Osteocyte (in vitro differentiated cells): ENCODE data around the gene SIM1. TPM values are rescaled to one million over a fixed set of nuclear protein-coding genes. Genes with fewer than 3 reads are reported as not detected.

Experiments
- DNase-seq: peaks from one replicate; pipeline ENCODE4 v3.0.0; 2021; ENCODE audit warnings: mixed read lengths; ENCODE audit not compliant: unreplicated experiment; ENCODE audit errors: extremely low spot score
- H3K27ac Mint-ChIP-seq: one replicate; pipeline ENCODE4 v1.8.0; 2021; ENCODE audit warnings: mild to moderate bottlenecking, mixed read lengths; ENCODE audit not compliant: unreplicated experiment
- H3K27me3 Mint-ChIP-seq: one replicate; pipeline ENCODE4 v1.8.0; 2021; ENCODE audit warnings: mixed read lengths; ENCODE audit not compliant: unreplicated experiment
- H3K36me3 Mint-ChIP-seq: one replicate; pipeline ENCODE4 v1.8.0; 2021; ENCODE audit warnings: mixed read lengths; ENCODE audit not compliant: unreplicated experiment
- H3K4me1 Mint-ChIP-seq: one replicate; pipeline ENCODE4 v1.8.0; 2021; ENCODE audit warnings: mixed read lengths; ENCODE audit not compliant: unreplicated experiment
- H3K4me3 Mint-ChIP-seq: one replicate; pipeline ENCODE4 v1.8.0; 2021; ENCODE audit warnings: mild to moderate bottlenecking, moderate library complexity, mixed read lengths; ENCODE audit not compliant: unreplicated experiment
- H3K9me3 Mint-ChIP-seq: one replicate; pipeline ENCODE4 v1.8.0; 2021; ENCODE audit warnings: mixed read lengths; ENCODE audit not compliant: unreplicated experiment
- total RNA-seq: library from RNA; stranded (reverse); gene quantifications from 2 replicates; pipeline ENCODE4 v1.2.1, GENCODE V29; 2021
- TF ChIP-seq, protein P1 (sequence below): fragments of 200-600 bp; sonication (generic); IDR thresholded peaks from 2 replicates; pipeline ENCODE4 v1.5.0; 2021; ENCODE audit warnings: antibody characterized with exemption, mild to moderate bottlenecking, moderate library complexity

The SIM1 gene
- total RNA-seq, 1 donor from 2014 or later, result 2.6 TPM

GRCh38 chr6:100339574-100340255, 125.0 kb downstream of the SIM1 start:
- H3K36me3 Mint-ChIP-seq, result peaks cover 10% of the 10 kb centered on the region
- H3K9me3 Mint-ChIP-seq, result peaks cover 10% of the 10 kb centered on the region
- no peak overlapping the region for H3K27ac Mint-ChIP-seq
- TF ChIP-seq, protein P1, sequence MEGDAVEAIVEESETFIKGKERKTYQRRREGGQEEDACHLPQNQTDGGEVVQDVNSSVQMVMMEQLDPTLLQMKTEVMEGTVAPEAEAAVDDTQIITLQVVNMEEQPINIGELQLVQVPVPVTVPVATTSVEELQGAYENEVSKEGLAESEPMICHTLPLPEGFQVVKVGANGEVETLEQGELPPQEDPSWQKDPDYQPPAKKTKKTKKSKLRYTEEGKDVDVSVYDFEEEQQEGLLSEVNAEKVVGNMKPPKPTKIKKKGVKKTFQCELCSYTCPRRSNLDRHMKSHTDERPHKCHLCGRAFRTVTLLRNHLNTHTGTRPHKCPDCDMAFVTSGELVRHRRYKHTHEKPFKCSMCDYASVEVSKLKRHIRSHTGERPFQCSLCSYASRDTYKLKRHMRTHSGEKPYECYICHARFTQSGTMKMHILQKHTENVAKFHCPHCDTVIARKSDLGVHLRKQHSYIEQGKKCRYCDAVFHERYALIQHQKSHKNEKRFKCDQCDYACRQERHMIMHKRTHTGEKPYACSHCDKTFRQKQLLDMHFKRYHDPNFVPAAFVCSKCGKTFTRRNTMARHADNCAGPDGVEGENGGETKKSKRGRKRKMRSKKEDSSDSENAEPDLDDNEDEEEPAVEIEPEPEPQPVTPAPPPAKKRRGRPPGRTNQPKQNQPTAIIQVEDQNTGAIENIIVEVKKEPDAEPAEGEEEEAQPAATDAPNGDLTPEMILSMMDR, result no peak
- no peak overlapping the region for H3K4me3 Mint-ChIP-seq
- peaks cover 47% of the 10 kb centered on the region for H3K4me1 Mint-ChIP-seq
- H3K27me3 Mint-ChIP-seq, result no peaks in the 10 kb centered on the region
- DNase-seq, result no peak

- Mint-ChIP-seq H3K27ac (no peak overlapping the region), H3K4me1 (peaks cover 40% of the 10 kb centered on the region), H3K36me3 (peaks cover 10% of the 10 kb centered on the region), H3K27me3 (no peaks in the 10 kb centered on the region), H3K9me3 (peaks cover 10% of the 10 kb centered on the region), H3K4me3 (no peak overlapping the region)
- TF ChIP-seq, protein P1, result no peak
- DNase-seq, result no peak
Measured at GRCh38 chr6:100338090-100338489, 126.6 kb downstream of the SIM1 start.

DNA sequence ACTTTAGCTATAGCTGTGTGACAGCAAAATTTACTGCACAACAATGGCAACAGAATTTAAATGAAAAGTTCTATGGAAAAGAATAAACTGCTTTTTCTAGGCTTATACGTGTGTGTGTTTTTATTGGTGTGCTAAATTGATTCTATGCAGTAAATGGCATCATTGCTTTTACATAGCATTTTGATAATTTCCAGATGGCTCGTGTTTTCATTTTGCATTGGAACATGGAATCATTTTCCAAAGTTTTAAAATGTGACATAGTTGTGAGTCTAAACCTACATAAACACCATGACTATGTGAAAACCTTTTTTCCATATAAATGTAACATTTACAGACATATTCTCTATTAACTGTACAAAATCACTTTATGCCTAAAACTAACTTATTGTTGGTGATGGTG, 127.8 kb downstream of the SIM1 start:
- no peak overlapping the region for H3K27ac Mint-ChIP-seq
- no peaks in the 10 kb centered on the region for H3K27me3 Mint-ChIP-seq
- H3K4me1 Mint-ChIP-seq, result peaks cover 30% of the 10 kb centered on the region
- no peak overlapping the region for H3K4me3 Mint-ChIP-seq
- TF ChIP-seq, protein P1, result no peak
- peaks cover 10% of the 10 kb centered on the region for H3K9me3 Mint-ChIP-seq
- no peak for DNase-seq
- peaks cover 10% of the 10 kb centered on the region for H3K36me3 Mint-ChIP-seq

GRCh38 chr6:100335991-100336390, 128.7 kb downstream of the SIM1 start:
- Mint-ChIP-seq H3K4me1 (peaks cover 28% of the 10 kb centered on the region), H3K27ac (no peak overlapping the region), H3K9me3 (peaks cover 10% of the 10 kb centered on the region), H3K27me3 (no peaks in the 10 kb centered on the region), H3K4me3 (no peak overlapping the region), H3K36me3 (peaks cover 10% of the 10 kb centered on the region)
- no peak for DNase-seq
- TF ChIP-seq, protein P1, result no peak
